Caki2 (cell line): ENCODE data around the gene CLPTM1L. TPM values are rescaled to one million over a fixed set of nuclear protein-coding genes. Genes with fewer than 3 reads are reported as not detected.
"Not testable (repeated sequence)": the region's sequence is repeated elsewhere in the genome, so short reads cannot be mapped to it uniquely, and the experiment has no call there.

ENCODE experiments used
- DNase-seq: peaks from one replicate; pipeline ENCODE4 v3.0.0-alpha.2; 2015; ENCODE audit warnings: low read depth
- in situ Hi-C: cut with HindIII; loops from 2 replicates; pipeline ENCODE4 v1.10.0; 2016; ENCODE audit warnings: low sequenced_read_pairs, low pct_unique_long_range_greater_than_20kb, mixed read lengths
- total RNA-seq: library from RNA; depleted of rRNA; stranded (reverse); fragments of >200 nt; shearing (Covaris generic); gene quantifications from 2 replicates; pipeline ENCODE4 v1.2.3, GENCODE V29; 2014; ENCODE audit warnings: low replicate concordance

CLPTM1L gene
- total RNA-seq, 1 experiment from 2014 or later: 286 TPM

DNA sequence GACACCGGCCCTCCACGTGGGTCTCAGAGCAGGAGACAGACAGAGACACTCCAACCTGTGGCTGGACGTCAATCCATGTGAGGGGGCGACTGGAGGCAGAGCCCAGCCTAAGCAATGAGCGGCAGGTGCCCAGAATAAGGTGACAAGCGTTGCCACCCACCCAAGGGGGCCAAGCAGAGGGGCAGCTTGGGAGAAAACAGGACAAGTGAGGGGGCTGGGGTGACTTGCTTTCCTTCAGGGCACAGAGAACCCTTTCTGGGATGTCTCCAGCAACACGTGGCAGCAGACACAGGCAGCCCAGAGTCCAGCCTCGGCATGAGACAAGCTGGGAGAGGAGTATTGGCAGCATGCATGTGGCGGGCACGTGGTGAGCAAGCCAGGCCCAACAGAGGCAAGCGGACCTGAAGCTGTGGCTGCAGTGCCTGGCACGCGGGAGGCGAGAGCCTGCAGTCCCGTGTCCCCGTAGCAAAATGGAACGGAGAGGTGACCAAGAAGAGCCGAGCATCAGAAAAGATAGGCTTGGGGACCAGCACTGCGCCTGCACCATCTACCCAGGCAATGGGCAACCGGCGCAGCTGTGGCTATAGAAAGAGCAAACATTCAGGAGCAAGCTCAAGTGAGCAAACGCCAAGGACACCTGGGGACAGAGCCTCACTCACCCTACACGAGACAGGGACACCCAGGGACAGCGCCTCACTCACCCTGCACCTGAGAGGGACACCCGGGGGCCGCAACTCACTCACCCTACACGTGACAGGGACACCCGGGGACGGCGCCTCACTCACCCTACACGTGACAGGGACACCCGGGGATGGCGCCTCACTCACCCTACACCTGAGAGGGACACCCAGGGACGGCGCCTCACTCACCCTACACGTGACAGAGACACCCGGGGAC, 56.2 kb downstream of the CLPTM1L start:
- in situ Hi-C loops: no loop called here
- no peak for DNase-seq

DNA sequence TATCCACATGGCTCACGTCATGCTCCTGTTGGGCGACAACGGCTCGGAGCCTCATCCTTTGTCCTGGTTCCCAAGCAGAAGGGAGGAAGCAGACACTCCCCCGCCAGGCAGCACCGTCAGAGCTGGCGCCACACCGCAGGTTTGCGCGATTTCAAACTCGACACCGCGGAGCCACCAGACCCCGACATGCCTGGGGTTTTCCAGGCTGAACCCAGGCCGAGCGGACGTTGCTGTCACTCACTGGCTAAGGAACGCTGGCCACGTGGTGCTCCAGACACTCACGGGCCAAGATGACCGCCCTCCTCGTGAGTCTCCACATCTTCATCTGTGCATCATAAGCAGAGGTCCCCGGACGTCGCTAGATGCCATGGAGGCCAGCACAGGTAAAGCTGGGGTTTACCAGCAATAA, 59.0 kb downstream of the CLPTM1L start:
- in situ Hi-C loops: no loop called here
- DNase-seq: no peak

DNA sequence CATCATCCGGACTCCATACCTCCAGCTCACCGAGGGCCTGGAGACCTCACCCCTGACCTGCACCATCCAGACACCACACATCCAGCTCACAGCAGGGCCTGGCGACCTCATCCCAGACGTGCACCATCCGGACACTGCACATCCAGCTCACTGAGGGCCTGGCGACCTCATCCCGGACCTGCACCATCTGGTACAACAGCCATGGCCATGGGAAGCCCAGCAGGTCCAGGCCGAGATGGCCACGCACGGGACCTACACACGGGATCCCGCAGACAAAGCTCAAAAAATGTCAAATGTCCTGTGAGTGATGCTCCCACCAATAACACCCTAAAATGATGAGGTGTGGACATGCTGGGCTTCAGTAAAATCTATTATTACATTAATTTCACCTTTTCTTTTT, 59.8 kb downstream of the CLPTM1L start:
- in situ Hi-C loops: no loop called here
- no peak for DNase-seq

DNA sequence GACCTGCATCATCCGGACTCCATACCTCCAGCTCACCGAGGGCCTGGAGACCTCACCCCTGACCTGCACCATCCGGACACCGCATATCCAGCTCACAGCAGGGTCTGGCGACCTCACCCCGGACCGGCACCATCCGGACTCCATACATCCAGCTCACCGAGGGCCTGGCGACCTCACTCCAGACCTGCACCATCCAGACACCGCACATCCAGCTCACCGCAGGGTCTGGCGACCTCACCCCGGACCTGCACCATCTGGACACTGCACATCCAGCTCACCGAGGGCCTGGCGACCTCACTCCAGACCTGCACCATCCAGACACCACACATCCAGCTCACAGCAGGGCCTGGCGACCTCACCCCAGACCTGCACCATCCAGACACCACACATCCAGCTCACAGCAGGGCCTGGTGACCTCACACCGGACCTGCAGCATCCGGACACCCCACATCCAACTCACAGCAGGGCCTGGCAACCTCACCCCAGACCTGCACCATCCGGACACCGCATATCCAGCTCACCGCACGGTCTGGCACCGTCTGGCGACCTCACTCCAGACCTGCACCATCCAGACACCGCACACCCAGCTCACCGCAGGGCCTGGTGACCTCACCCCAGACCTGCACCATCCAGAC, 60.4 kb downstream of the CLPTM1L start:
- in situ Hi-C loops, DNase-seq: not testable (repeated sequence)

DNA sequence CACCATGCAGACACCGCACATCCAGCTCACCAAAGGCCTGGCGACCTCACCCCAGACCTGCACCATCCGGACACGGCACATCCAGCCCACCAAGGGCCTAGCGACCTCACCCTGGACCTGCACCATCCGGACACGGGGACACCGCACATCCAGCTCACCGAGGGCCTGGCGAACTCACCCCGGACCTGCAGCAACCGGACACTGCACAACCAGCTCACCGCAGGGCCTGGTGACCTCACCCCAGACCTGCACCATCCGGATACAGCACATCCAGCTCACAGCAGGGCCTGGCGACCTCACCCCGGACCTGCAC, 61.2 kb downstream of the CLPTM1L start:
- in situ Hi-C loops, DNase-seq: not testable (repeated sequence)

DNA sequence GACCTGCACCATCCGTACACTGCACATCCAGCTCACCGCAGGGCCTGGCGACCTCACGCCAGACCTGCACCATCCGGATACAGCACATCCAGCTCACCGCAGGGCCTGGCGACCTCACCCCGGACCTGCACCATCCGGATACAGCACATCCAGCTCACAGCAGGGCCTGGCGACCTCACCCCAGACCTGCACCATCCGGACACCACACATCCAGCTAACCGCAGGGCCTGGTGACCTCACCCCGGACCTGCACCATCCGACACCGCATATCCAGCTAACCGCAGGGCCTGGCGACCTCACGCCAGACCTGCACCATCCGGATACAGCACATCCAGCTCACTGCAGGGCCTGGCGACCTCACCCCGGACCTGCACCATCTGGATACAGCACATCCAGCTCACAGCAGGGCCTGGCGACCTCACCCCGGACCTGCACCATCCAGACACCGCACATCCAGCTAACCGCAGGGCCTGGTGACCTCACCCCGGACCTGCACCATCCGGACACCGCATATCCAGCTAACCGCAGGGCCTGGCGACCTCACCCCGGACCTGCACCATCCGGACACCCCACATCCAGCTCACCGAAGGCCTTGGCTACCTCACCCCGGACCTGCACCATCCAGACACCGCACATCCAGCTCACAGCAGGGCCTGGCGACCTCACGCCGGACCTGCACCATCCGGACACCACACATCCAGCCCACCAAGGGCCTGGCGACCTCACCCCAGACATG, 61.7 kb downstream of the CLPTM1L start:
- in situ Hi-C loops, DNase-seq: not testable (repeated sequence)

DNA sequence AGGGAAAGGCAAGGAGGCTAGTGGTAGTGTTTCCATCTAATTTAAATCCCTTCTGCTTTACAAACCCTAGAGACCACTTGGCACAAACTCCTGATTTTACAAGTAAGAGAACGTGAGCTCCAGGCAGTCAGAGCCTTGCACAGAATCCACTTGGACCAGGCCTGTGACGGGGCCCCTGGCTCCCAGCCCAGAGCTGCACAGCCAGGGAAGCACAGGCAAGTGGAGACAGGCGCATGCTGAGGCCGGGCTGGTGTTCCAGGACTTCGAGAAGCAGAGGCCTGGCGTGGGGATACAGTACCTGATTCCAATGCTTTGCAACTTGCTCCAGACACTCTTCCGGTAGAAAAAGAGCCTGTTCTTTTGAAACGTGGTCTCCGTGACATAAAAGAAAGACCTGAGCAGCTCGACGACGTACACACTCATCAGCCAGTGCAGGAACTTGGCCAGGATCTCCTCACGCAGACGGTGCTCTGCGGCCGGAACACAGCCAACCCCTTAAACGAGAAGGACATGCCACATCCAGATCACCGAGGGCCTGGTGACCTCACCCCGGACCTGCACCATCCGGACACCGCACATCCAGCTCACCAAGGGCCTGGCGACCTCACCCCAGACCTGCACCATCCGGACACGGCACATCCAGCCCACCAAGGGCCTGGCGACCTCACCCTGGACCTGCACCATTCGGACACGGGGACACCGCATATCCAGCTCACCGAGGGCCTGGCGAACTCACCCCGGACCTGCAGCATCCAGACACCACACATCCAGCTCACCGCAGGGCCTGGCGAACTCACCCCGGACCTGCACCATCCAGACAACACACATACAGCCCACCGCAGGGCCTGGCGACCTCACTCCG, 62.5 kb downstream of the CLPTM1L start:
- DNase-seq: no peak
- in situ Hi-C loops: no loop called here

DNA sequence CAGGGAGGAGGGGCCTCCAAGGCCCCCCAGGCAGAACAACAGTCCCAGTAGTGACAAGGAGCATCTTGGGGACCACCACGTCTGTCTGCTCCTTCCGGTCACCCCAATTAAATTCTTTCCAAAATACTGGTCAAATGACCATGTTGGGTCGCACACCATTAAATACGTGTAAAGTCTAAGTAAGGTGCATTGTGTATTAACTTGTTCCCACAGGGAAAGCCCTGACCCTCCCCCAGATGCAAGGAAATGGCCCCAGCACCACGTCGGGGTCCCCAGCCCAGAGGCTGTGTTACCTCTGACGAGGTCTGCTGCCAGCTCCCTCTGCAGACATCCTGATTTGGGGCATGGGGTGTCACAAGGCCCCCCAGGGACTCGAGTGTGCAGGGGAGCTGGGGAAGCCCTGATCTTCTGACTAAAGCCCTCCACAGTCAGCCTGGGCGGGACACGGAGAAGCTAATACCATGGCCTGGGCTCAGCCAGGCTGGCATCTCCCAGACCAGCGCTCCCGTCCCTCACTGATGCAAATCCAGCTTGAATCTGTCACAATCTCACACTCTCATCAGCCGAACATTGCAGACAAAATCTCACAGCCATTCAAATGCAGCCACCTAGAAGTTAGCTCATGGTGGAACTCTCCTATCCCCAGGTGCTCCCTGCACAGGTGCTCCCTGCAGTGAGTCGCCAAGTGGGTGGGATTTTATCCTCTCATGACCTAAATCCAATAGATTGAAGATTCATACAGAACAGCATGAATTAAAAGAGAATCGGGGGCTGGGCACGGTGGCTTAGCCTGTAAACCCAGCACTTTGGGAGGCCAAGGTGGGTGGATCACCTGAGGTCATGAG, 63.6 kb downstream of the CLPTM1L start:
- DNase-seq: no peak
- in situ Hi-C loops: no loop called here

DNA sequence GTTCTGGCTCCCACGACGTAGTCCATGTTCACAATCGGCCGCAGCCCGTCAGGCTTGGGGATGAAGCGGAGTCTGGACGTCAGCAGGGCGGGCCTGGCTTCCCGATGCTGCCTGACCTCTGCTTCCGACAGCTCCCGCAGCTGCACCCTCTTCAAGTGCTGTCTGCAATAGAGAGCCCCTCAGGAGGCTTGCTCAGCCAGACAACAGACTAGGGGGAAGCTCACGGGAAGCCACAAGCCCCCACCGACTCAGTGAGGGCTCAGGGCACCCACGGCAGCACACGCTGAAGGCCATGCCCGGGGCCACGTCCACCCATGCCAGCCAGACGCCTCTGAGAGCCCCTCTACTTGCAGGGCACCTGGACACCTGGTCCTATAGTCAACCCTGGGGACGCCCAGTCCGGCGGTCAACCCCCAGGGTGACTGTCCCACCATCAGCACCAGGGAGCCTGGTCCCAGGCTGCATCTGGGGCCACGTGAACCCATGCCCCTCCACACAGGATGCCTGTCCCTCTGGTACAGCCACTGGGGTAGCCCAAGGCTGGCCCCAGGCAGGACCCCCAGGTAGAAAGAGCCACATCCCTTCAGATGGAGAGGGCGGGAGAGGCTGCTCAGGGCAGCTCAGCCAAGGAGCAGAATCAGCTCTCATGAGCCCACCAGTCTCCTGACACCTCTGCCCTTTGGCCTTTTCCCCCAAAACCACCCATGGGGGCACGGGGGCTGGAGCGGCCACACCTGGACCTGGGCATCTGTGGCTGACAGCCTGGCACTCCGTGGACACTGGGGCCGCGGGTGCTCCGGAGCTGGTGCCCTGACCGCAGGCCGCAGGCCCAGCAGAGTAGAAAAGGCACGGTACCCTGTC, 64.5 kb downstream of the CLPTM1L start:
- no peak for DNase-seq
- in situ Hi-C loops: no loop called here

DNA sequence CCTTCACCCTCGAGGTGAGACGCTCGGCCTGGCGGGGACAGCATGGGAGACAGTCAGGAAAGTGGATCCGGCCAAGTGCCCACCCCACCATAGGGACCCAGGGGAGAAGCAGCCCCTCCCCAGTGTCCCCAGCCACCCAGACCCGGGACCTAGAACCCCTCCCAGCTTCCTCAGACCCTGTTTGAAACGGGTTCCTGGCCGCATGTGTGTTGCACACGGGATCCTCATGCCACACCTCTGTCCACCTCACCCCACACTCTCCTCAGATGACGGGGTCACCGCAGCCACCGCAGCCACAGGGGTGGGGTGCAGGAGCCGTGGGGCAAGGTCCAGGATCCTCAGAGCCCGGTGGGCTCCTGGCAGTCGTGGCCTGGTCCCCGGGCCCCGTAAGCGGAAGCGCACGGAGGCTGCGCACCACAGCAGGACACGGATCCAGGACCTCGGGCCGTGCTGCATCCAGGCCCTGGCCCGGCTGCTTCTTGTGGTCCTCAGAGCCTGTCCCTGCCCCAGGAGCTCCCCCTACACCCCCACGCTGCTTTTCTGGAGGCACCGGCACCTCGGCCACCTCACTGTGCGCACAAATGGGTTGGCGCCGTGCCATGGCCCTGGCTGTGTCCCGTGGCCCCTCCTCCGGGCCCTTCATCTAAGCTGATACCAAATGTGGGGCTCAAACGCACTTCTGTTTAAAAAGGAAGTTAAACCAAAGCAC, 65.3 kb downstream of the CLPTM1L start:
- in situ Hi-C loops: no loop called here
- no peak for DNase-seq

DNA sequence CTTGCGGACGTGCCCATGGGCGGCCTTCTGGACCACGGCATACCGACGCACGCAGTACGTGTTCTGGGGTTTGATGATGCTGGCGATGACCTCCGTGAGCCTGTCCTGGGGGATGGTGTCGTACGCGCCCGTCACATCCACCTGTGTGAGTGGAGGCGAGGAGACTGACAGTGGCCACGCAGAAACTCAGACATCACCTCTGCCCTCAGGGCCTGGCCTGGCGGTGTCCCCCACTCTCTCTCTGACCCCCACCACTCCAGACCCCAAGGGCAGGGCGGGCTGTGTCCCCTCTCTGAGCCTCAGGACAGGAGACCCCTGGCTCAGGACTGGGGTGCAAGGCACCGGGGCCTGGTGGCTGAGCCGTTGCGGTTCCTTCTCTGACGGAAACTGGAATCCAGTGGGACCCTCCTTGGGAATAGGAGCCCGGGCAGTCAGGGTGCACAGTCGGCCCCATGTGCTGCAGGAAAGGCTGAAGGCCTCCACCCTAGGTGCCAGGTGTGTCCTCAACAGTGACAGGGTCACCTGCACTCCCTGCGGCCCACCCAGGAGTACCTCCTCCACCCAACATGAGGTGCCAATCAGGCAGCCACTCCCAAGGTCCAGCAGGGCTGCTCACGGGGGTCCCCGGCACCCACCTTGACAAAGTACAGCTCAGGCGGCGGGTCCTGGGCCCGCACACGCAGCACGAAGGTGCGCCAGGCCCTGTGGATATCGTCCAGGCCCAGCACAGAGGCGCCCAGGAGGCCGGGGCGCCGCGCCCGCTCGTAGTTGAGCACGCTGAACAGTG, 66.0 kb downstream of the CLPTM1L start:
- in situ Hi-C loops: no loop called here
- no peak for DNase-seq

DNA sequence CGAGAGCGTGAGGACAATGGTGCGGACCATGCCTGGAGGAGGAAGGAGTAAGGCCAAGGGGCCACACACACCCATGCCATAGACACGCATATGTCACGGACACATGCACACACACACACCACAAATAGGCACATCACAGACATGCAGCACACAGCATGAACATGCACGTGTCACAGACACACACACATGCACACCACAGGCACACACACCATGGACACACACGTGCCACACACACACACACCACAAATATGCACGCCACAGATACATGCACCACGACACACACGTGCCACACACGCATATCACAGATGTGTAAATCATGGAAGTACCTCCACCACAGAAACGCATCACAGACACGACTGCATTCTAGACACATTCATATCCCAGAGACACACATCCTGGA, 66.7 kb downstream of the CLPTM1L start:
- in situ Hi-C loops: no loop called here
- DNase-seq: no peak

DNA sequence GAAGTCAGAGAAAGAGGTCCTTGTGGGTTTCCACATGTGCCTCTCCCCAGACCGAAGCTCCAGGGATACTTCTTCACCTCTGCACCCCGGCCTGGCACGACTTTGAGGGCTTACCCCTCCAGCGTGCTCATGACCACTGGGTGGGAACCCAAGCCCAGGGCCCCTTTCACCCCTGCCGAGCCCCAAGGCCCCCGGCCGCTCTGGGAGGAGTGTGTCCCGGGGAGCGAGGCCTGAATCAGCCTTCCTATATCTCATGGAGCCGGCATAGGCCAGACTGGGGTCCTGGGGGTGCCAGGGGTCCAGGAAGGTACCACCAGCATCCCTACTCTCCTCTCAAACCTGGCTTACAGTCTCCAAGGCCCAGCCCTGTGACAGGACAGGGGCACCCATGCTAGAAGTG, 67.1 kb downstream of the CLPTM1L start:
- DNase-seq: no peak
- in situ Hi-C loops: no loop called here

DNA sequence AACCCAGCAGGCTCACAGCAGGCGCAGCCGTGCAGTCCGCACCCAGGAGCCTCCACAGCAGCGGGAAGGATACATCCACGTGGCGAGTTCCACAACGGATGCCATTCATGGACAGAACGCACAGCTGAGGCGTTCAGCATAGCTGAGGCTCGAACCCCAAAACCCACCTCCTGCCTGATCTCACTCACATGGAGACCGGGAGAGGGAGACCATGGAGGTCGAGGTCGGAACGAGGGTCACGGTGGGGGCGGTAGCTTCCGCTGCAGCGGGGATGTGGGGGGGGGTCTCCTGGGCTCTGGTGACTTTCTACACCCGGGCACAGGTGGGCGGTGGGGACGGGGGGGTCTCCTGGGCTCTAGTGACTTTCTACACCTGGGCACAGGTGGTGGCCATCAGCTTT, 67.6 kb downstream of the CLPTM1L start:
- in situ Hi-C loops: no loop called here
- DNase-seq: no peak

DNA sequence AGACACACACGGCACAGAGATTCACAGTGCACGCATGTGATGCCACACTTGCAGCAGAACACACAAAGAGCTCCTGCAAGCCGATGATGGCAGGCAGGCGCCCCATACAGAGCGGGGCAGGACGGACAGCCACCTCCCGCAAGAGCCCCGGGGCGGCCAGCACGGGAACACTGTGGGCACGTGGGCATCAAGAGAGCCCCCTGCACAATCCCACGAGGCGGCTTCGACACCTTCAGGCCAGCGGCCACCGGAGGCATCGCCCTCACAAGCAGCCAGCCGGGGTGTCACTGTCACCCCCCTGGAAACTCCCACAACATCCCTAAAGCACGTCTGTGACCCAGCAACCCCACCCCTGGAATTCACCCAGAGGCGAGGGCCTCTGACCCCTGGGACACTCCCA, 68.0 kb downstream of the CLPTM1L start:
- DNase-seq: no peak
- in situ Hi-C loops: no loop called here
